ENCODE results near the gene PPARA.

Gene PPARA

GRCh38 chr22:46150034-46150654 lies at the start of gene PPARA:
Gene PPARA, plus strand, starts transcription at chr22:46150526. Its CDS starts 47,858 bp downstream, at chr22:46198384.
- peak; percentile 88 for DNase-seq

GRCh38 chr22:46102159-46102558 lies 48.2 kb upstream of the PPARA start:
- no peak for DNase-seq

- DNase-seq = no peak
These were observed 47.6 kb upstream of the PPARA start for GRCh38 chr22:46102752-46103151.

- no peak for DNase-seq
These were observed 47.1 kb upstream of the PPARA start for GRCh38 chr22:46103181-46103580.

DNA sequence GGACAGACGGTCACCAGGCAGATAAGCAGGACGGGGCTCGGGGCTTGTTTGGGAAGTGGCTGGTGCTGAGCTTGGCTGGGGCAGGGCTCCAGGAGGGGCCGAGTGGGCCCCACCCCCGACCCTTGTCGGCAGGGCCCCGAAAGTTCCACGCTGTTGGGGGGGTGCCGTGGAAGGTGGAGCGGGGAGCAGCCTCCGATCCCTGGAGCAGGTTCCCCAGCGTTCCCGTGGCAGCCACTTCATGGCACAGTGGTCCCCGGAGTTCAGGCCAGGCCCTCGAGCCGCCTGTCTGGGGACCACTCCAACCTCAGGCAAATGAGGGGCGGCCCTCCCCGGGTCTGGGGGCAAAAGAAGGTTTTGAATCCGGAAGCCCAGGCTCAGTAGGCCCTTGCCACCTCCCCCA lies 46.7 kb upstream of the PPARA start:
- no peak for DNase-seq

GRCh38 chr22:46104170-46104880 lies 46.0 kb upstream of the PPARA start:
- DNase-seq = no peak

DNA sequence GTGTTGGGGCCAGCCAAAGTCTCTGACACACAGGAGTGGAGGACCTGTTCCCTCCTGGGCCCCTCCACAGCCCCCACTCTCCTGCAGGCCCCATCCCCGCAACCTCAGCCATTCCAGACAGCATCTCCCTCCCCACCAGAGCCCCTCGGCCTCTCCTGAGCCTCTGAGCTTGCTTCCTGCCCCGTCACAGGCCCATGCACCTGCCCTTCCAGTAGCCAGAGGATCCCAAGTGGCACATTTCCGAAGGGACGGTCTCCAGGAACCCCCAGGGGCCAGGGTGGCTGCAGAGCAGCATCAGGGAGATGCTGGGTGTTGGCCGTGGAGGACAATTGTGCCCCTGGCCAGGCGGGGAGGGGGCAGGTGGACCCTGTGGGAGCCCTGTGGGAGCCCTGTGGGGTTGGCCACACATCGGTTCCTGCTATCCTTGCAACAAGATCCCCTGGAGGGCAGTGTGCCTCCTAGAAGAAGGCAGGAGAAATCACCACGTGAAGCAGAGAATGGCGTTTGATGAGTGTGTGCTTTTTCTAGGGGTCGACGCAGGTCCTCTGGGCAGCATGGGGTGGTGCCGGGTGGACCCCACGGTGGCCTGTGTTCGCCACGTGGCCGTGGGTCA lies 45.3 kb upstream of the PPARA start:
- DNase-seq = no peak

DNA sequence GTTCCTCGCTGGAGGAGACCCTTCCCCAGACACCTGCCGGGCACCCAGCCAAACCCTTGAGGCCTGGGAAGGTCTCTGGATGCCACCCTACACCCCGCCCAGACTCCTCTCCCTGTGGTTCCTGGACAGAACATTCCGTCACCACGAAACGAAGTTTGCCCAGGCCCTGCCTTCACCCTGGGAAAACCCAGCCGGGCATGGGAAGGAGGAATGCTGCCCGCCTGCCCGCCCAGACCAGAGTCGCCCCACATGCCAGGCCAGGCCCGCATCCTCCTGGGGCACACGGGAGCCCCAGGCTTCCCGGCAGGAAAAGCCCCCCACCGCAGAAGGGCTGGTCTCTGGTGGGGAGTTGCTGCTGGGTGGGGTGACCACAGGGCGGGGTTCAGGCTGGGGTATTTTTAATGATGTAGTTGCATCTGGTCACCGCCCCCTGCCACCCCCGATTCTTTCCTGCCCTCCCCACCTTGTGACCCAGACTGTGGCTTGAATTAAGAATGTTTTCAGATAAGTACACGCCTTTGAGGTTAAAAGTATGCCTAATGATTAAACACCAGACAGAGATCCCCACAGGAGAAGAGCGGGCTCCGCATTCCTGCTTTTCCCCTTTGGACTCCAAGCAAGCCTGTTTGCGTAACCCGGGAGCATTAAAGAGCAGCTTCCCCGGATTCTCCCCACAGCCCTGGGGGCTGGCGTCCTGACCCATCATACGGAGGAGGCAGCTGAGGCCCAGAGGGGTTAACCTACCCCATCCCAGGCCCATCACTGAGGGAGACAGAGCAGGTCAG lies 44.6 kb upstream of the PPARA start:
- peak; percentile 53 for DNase-seq

GRCh38 chr22:46106279-46107022 lies 43.9 kb upstream of the PPARA start:
- no peak for DNase-seq

GRCh38 chr22:46107089-46107664 lies 43.1 kb upstream of the PPARA start:
- no peak for DNase-seq

DNA sequence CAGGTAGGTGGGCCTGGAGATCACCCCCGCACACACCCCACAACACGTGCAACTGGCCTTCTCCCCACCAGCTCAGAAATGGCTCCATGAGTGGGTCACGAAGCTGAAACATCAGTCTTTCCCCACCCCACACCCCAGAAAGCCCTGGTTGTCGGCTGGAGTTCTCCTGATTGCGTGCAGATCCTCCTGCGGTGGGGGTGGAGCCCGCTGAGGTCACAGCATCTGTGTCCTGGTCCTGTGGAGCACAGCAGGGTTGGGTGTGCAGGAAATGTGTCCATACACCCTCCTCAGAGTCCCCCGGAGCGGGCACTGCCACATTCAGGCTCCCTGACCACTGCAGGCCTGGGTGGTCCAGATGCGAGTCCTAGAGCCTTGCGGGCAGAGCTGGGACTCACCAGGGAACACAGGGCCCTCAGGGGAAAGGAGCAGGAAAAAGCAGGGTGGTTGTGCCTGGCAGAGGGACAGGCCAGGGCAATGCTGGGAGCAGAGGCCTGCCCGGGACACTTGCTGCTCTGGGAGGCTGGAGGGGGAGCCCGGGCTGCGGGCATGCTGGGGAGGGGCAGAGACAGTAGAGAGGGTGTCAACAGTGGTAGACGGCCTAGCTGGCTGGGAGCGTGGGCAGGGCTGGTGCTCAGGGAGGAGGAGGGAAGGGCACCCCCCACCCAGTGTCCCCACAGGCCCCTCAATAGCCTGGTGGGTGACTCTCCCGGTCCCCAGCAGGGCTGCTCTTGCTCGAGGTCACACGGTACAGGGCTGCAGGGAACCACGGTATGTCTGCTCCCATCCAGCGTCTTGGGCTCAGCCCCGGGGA lies 42.4 kb upstream of the PPARA start:
- no peak for DNase-seq

GRCh38 chr22:46108564-46109473 lies 41.5 kb upstream of the PPARA start:
- peak; percentile 75 for DNase-seq

- DNase-seq = no peak
These were observed 40.8 kb upstream of the PPARA start for GRCh38 chr22:46109474-46110003.

- DNase-seq = peak; percentile 41
These were observed 40.1 kb upstream of the PPARA start for GRCh38 chr22:46110215-46110614.

DNA sequence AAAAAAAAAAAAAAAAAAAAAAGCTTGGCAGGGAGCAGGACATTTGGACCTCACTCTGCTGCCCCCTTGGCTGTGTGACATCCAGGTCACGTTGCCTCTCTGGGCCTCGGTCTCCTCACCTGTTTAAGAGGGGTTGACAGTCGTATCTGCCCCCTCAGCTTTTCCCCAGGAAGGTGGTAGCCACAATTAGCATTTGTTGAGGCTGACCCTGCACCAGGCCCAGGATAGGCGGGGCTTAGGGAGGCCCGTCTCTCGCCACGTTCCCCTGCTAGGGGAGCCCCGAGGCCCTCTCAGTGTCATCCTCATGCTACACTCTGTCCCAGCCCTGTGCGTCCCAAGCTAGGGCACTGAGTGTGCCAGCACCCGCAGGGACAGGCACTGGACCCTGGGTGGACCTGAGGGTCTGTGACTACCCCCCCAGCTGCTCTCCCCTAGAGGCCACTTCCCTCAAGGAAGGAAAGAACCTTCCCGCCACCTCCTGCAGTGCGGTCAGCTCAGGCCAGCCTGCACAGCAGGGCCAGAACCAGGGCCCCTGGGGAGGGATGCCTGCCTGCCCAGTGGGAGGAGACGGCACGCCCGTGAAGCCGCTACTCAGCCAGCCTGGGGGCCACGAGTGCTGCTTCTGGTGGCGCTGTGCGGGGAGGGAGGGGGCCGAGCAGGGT lies 38.5 kb upstream of the PPARA start:
- DNase-seq = no peak

GRCh38 chr22:46112405-46112804 lies 37.9 kb upstream of the PPARA start:
- DNase-seq = no peak

DNA sequence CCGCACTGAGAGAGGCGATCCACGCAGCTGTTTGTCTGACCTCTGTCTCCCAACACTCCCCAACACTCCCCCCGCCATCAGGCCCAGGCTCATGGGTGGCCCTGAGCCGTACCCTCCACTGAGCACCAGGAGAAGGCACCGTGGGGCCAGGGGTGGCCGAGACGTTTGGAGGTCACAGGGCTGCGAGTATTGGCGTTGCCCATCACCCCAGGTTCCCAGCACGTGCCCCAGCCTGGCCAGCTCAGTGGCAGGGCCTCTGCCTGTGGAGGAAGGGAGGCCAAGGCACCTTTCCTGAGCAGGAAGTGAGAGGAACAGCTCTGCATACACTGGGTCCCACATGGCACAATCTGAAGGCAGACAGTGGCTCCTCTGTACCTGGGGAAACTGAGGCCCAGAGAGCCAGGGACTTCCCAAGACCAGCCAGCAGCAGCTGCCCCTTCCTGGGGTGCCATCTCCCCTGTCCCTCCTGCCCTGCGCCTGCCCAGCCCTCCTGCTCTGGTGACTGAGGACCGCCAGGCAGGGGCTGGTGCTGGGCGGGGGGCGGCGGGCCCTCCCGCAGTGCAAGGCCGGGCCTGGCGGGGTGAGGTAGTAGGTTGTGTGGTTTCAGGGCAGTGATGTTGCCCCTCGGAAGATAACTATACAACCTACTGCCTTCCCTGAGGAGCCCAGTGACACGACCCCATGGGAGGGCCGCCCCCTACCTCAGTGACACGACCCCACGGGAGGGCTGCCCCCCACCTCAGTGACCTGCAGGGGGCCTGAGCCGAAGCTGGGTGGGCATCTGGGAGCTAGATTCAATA lies 37.0 kb upstream of the PPARA start:
- DNase-seq = no peak

- no peak for DNase-seq
These were observed 36.3 kb upstream of the PPARA start for GRCh38 chr22:46113910-46114517.
